ENCODE results near the gene DIRAS1.

DIRAS1 gene

GRCh38 chr19:2761309-2761677, 40.1 kb upstream of the DIRAS1 start:
- POLR2A ChIA-PET (ENCODE audit: low non-redundant PET): no interaction called here
- CTCF ChIA-PET: interaction anchor here (0.7 kb wide), 1 partner anchor 239 kb away, joined by 3 read pairs; no protein-coding TSS in a partner anchor
- H3K27ac ChIP-seq: no peak overlapping the region
- no peak for TF ChIP-seq CTCF (conservative IDR thresholded peaks at IDR 0.05; ENCODE audit: low read depth)
- DNase-seq (ENCODE audit: low spot score): no peak

GRCh38 chr19:2759965-2760364, 38.8 kb upstream of the DIRAS1 start:
- no peak overlapping the region for H3K27ac ChIP-seq
- POLR2A ChIA-PET (ENCODE audit: low non-redundant PET): no interaction called here
- no peak for TF ChIP-seq CTCF (conservative IDR thresholded peaks at IDR 0.05; ENCODE audit: low read depth)
- no peak for DNase-seq (ENCODE audit: low spot score)
- CTCF ChIA-PET: interaction anchor here (0.6 kb wide), 1 partner anchor 645 kb away, joined by 3 read pairs; no protein-coding TSS in a partner anchor

GRCh38 chr19:2759362-2759761, 38.2 kb upstream of the DIRAS1 start:
- no peak overlapping the region for H3K27ac ChIP-seq
- ChIA-PET POLR2A (ENCODE audit: low non-redundant PET) (no interaction called here), CTCF (interaction anchor here (0.6 to 0.8 kb wide), 3 partner anchors 40 to 425 kb away, joined by 3 read pairs; no protein-coding TSS in a partner anchor)
- TF ChIP-seq CTCF (conservative IDR thresholded peaks at IDR 0.05; ENCODE audit: low read depth): no peak
- DNase-seq (ENCODE audit: low spot score): no peak

- ChIA-PET POLR2A (ENCODE audit: low non-redundant PET) (no interaction called here), CTCF (interaction anchor here (0.6 to 0.8 kb wide), 3 partner anchors 40 to 426 kb away, joined by 3 read pairs; no protein-coding TSS in a partner anchor)
- TF ChIP-seq CTCF (conservative IDR thresholded peaks at IDR 0.05; ENCODE audit: low read depth): no peak
- no peak overlapping the region for H3K27ac ChIP-seq
- DNase-seq (ENCODE audit: low spot score): no peak
Measured at GRCh38 chr19:2758601-2759313, 37.6 kb upstream of the DIRAS1 start.

- POLR2A ChIA-PET (ENCODE audit: low non-redundant PET): no interaction called here
- no peak for TF ChIP-seq CTCF (conservative IDR thresholded peaks at IDR 0.05; ENCODE audit: low read depth)
- CTCF ChIA-PET: no interaction called here
- peak overlapping the region; percentile 26; the same call in 1 of the 2 replicates for H3K27ac ChIP-seq
- DNase-seq (ENCODE audit: low spot score): no peak
Measured at GRCh38 chr19:2756921-2757881, 36.0 kb upstream of the DIRAS1 start.

- ChIA-PET CTCF (no interaction called here), POLR2A (ENCODE audit: low non-redundant PET) (no interaction called here)
- peak overlapping the region; percentile 26; the same call in 1 of the 2 replicates for H3K27ac ChIP-seq
- no peak for TF ChIP-seq CTCF (conservative IDR thresholded peaks at IDR 0.05; ENCODE audit: low read depth)
- DNase-seq (ENCODE audit: low spot score): no peak
Measured at GRCh38 chr19:2756477-2756876, 35.3 kb upstream of the DIRAS1 start.

All from RWPE1 (cell line).